GM12892 (cell line): ENCODE results near the gene OCIAD1.
"Not testable (repeated sequence)": the region's sequence is repeated elsewhere in the genome, so short reads cannot be mapped to it uniquely, and the experiment has no call there.

ENCODE experiments used
- POLR2A ChIP-seq: IDR thresholded peaks from 2 replicates; pipeline ENCODE4 v1.6.1; 2011; ENCODE audit warnings: low read depth, low read length, control low read depth
- TAF1 ChIP-seq: IDR thresholded peaks from 2 replicates; pipeline ENCODE4 v1.6.1; 2011; ENCODE audit warnings: low read depth, mild to moderate bottlenecking, control low read depth, low read length, borderline replicate concordance

- TF ChIP-seq POLR2A, TAF1: not testable (repeated sequence)
Observed at GRCh38 chr4:48821431-48821830, 9.5 kb upstream of the OCIAD1 start.
